Activated naive CD4-positive, alpha-beta T cell treated with anti-CD3 and anti-CD28 coated beads, Interleukin-2, amount 50 U/mL, for 24 hours (primary cell): ENCODE measurements around the gene NME9.

Experiments used
- H3K27ac Mint-ChIP-seq: one replicate; pipeline ENCODE4 v1.8.0; 2021; ENCODE audit warnings: mild to moderate bottlenecking, mixed read lengths
- H3K27me3 Mint-ChIP-seq: one replicate; pipeline ENCODE4 v1.8.0; 2021; ENCODE audit warnings: mixed read lengths
- H3K36me3 Mint-ChIP-seq: one replicate; pipeline ENCODE4 v1.8.0; 2021; ENCODE audit warnings: mixed read lengths
- H3K4me1 Mint-ChIP-seq: one replicate; pipeline ENCODE4 v1.8.0; 2021; ENCODE audit warnings: mixed read lengths
- H3K4me3 Mint-ChIP-seq: one replicate; pipeline ENCODE4 v1.8.0; 2021; ENCODE audit warnings: mild to moderate bottlenecking, mixed read lengths
- H3K9me3 Mint-ChIP-seq: one replicate; pipeline ENCODE4 v1.8.0; 2021; ENCODE audit warnings: mixed read lengths

NME9 gene

GRCh38 chr3:138367326-138367850 lies 37.7 kb upstream of the NME9 start:
- Mint-ChIP-seq H3K27ac (no peak overlapping the region), H3K4me1 (no peaks in the 10 kb centered on the region), H3K27me3 (peaks cover 3% of the 10 kb centered on the region), H3K9me3 (no peaks in the 10 kb centered on the region), H3K4me3 (no peak overlapping the region), H3K36me3 (no peaks in the 10 kb centered on the region)

- Mint-ChIP-seq H3K4me1 (no peaks in the 10 kb centered on the region), H3K27me3 (peaks cover 3% of the 10 kb centered on the region), H3K4me3 (no peak overlapping the region), H3K9me3 (no peaks in the 10 kb centered on the region), H3K36me3 (no peaks in the 10 kb centered on the region), H3K27ac (no peak overlapping the region)
These were observed 36.5 kb upstream of the NME9 start for GRCh38 chr3:138366006-138366759.

GRCh38 chr3:138365253-138365555 lies 35.6 kb upstream of the NME9 start:
- H3K27me3 Mint-ChIP-seq, result no peaks in the 10 kb centered on the region
- no peaks in the 10 kb centered on the region for H3K4me1 Mint-ChIP-seq
- H3K36me3 Mint-ChIP-seq, result no peaks in the 10 kb centered on the region
- no peaks in the 10 kb centered on the region for H3K9me3 Mint-ChIP-seq
- H3K27ac Mint-ChIP-seq, result no peak overlapping the region
- no peak overlapping the region for H3K4me3 Mint-ChIP-seq

- Mint-ChIP-seq H3K4me1 (no peaks in the 10 kb centered on the region), H3K27ac (no peak overlapping the region), H3K4me3 (no peak overlapping the region), H3K36me3 (no peaks in the 10 kb centered on the region), H3K27me3 (no peaks in the 10 kb centered on the region), H3K9me3 (no peaks in the 10 kb centered on the region)
These were observed 35.0 kb upstream of the NME9 start for GRCh38 chr3:138364356-138365252.

GRCh38 chr3:138363322-138363721 lies 33.7 kb upstream of the NME9 start:
- no peaks in the 10 kb centered on the region for H3K9me3 Mint-ChIP-seq
- H3K4me3 Mint-ChIP-seq, result no peak overlapping the region
- no peaks in the 10 kb centered on the region for H3K27me3 Mint-ChIP-seq
- no peaks in the 10 kb centered on the region for H3K4me1 Mint-ChIP-seq
- H3K27ac Mint-ChIP-seq, result no peak overlapping the region
- no peaks in the 10 kb centered on the region for H3K36me3 Mint-ChIP-seq

- Mint-ChIP-seq H3K27ac (no peak overlapping the region), H3K27me3 (no peaks in the 10 kb centered on the region), H3K36me3 (no peaks in the 10 kb centered on the region), H3K9me3 (no peaks in the 10 kb centered on the region), H3K4me1 (no peaks in the 10 kb centered on the region), H3K4me3 (no peak overlapping the region)
These were observed 32.9 kb upstream of the NME9 start for GRCh38 chr3:138362538-138362937.

- Mint-ChIP-seq H3K9me3 (no peaks in the 10 kb centered on the region), H3K4me3 (no peak overlapping the region), H3K4me1 (no peaks in the 10 kb centered on the region), H3K27ac (no peak overlapping the region), H3K36me3 (no peaks in the 10 kb centered on the region), H3K27me3 (no peaks in the 10 kb centered on the region)
These were observed 31.9 kb upstream of the NME9 start for GRCh38 chr3:138361561-138361971.

- Mint-ChIP-seq H3K9me3 (no peaks in the 10 kb centered on the region), H3K4me3 (no peak overlapping the region), H3K27me3 (no peaks in the 10 kb centered on the region), H3K4me1 (no peaks in the 10 kb centered on the region), H3K27ac (no peak overlapping the region), H3K36me3 (no peaks in the 10 kb centered on the region)
These were observed 31.3 kb upstream of the NME9 start for GRCh38 chr3:138360869-138361525.

- Mint-ChIP-seq H3K4me3 (no peak overlapping the region), H3K36me3 (no peaks in the 10 kb centered on the region), H3K27ac (no peak overlapping the region), H3K9me3 (no peaks in the 10 kb centered on the region), H3K27me3 (no peaks in the 10 kb centered on the region), H3K4me1 (no peaks in the 10 kb centered on the region)
These were observed 30.5 kb upstream of the NME9 start for GRCh38 chr3:138359919-138360868.

- Mint-ChIP-seq H3K9me3 (no peaks in the 10 kb centered on the region), H3K27me3 (no peaks in the 10 kb centered on the region), H3K36me3 (no peaks in the 10 kb centered on the region), H3K4me1 (no peaks in the 10 kb centered on the region), H3K4me3 (no peak overlapping the region), H3K27ac (no peak overlapping the region)
These were observed 29.7 kb upstream of the NME9 start for GRCh38 chr3:138359148-138359918.

GRCh38 chr3:138356730-138357405 lies 27.2 kb upstream of the NME9 start:
- Mint-ChIP-seq H3K27me3 (no peaks in the 10 kb centered on the region), H3K4me1 (no peaks in the 10 kb centered on the region), H3K27ac (no peak overlapping the region), H3K36me3 (no peaks in the 10 kb centered on the region), H3K4me3 (no peak overlapping the region), H3K9me3 (no peaks in the 10 kb centered on the region)

- Mint-ChIP-seq H3K27ac (no peak overlapping the region), H3K36me3 (no peaks in the 10 kb centered on the region), H3K4me1 (no peaks in the 10 kb centered on the region), H3K27me3 (no peaks in the 10 kb centered on the region), H3K4me3 (no peak overlapping the region), H3K9me3 (no peaks in the 10 kb centered on the region)
These were observed 25.4 kb upstream of the NME9 start for GRCh38 chr3:138355071-138355470.

GRCh38 chr3:138354376-138354775 lies 24.7 kb upstream of the NME9 start:
- H3K27ac Mint-ChIP-seq, result no peak overlapping the region
- H3K27me3 Mint-ChIP-seq, result peaks cover under 1% of the 10 kb centered on the region

More at GRCh38 chr3:138354376-138354775, 24.7 kb upstream of the NME9 start:
- Mint-ChIP-seq H3K9me3 (no peaks in the 10 kb centered on the region), H3K4me3 (no peak overlapping the region), H3K4me1 (no peaks in the 10 kb centered on the region), H3K36me3 (no peaks in the 10 kb centered on the region)
